Measurements from ENCODE around the gene SF1.

The SF1 gene

GRCh38 chr11:64799256-64799622 lies 20.9 kb upstream of the SF1 start:
- ChIA-PET CTCF (interaction anchor here (0.9 to 3.4 kb wide), 2 partner anchors 11 to 198 kb away, joined by 3 to 13 read pairs; partner anchors contain the start of gene BATF2), POLR2A (no interaction called here)
- H3K4me3 ChIP-seq (ENCODE audit: low read depth, low read length): no peak overlapping the region
- no peak for DNase-seq (ENCODE audit: low read depth, low spot score)
- TF ChIP-seq, protein P1, sequence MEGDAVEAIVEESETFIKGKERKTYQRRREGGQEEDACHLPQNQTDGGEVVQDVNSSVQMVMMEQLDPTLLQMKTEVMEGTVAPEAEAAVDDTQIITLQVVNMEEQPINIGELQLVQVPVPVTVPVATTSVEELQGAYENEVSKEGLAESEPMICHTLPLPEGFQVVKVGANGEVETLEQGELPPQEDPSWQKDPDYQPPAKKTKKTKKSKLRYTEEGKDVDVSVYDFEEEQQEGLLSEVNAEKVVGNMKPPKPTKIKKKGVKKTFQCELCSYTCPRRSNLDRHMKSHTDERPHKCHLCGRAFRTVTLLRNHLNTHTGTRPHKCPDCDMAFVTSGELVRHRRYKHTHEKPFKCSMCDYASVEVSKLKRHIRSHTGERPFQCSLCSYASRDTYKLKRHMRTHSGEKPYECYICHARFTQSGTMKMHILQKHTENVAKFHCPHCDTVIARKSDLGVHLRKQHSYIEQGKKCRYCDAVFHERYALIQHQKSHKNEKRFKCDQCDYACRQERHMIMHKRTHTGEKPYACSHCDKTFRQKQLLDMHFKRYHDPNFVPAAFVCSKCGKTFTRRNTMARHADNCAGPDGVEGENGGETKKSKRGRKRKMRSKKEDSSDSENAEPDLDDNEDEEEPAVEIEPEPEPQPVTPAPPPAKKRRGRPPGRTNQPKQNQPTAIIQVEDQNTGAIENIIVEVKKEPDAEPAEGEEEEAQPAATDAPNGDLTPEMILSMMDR (IDR thresholded peaks at IDR 0.05; ENCODE audit: insufficient read depth, low read length, missing control alignments): no peak

GRCh38 chr11:64796757-64797541 lies 18.6 kb upstream of the SF1 start:
- DNase-seq (ENCODE audit: low read depth, low spot score): no peak
- ChIA-PET CTCF (interaction anchor here (1.2 to 3.4 kb wide), 3 partner anchors 8 to 15 kb away, joined by 3 to 13 read pairs (median 3); no protein-coding TSS in a partner anchor), POLR2A (interaction anchor here (0.9 kb wide), 1 partner anchor 18 kb away, joined by 3 read pairs; the partner anchor contains the start of gene SF1)
- no peak overlapping the region for H3K4me3 ChIP-seq (ENCODE audit: low read depth, low read length)
- TF ChIP-seq, protein P1 (IDR thresholded peaks at IDR 0.05; ENCODE audit: insufficient read depth, low read length, missing control alignments): no peak

GRCh38 chr11:64796047-64796756 lies 17.9 kb upstream of the SF1 start:
- POLR2A ChIA-PET: interaction anchor here (0.9 kb wide), 1 partner anchor 18 kb away, joined by 3 read pairs; the partner anchor contains the start of gene SF1
- TF ChIP-seq, protein P1 (IDR thresholded peaks at IDR 0.05; ENCODE audit: insufficient read depth, low read length, missing control alignments): no peak
- CTCF ChIA-PET: interaction anchor here (1.4 to 3.4 kb wide), 2 partner anchors 8 to 15 kb away, joined by 3 to 13 read pairs; no protein-coding TSS in a partner anchor
- H3K4me3 ChIP-seq (ENCODE audit: low read depth, low read length): no peak overlapping the region
- no peak for DNase-seq (ENCODE audit: low read depth, low spot score)

DNA sequence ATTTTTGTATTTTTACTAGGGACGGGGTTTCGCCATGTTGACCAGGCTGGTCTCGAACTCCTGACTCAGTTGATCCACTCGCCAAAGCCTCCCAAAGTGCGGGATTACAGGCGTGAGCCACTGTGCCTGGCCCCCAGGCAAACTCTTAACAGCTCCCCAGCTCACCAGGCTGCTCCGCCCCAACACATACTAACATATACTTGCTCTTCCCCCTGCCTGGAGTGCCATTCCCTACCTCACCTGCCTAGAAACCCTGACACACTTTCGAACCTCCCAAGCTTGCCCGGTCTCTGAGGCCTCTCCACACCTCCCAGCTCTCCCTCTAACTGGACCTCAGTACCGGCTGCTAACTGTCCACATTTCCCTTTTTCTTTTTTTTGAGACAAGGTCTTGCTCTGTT lies 16.2 kb upstream of the SF1 start:
- DNase-seq (ENCODE audit: low read depth, low spot score): no peak
- TF ChIP-seq, protein P1 (IDR thresholded peaks at IDR 0.05; ENCODE audit: insufficient read depth, low read length, missing control alignments): no peak
- no peak overlapping the region for H3K4me3 ChIP-seq (ENCODE audit: low read depth, low read length)
- POLR2A ChIA-PET: interaction anchor here (0.7 kb wide), 1 partner anchor 334 kb away, joined by 3 read pairs; no protein-coding TSS in a partner anchor
- CTCF ChIA-PET: interaction anchor here (1.4 kb wide), 2 partner anchors 9 to 15 kb away, joined by 4 to 5 read pairs; no protein-coding TSS in a partner anchor

DNA sequence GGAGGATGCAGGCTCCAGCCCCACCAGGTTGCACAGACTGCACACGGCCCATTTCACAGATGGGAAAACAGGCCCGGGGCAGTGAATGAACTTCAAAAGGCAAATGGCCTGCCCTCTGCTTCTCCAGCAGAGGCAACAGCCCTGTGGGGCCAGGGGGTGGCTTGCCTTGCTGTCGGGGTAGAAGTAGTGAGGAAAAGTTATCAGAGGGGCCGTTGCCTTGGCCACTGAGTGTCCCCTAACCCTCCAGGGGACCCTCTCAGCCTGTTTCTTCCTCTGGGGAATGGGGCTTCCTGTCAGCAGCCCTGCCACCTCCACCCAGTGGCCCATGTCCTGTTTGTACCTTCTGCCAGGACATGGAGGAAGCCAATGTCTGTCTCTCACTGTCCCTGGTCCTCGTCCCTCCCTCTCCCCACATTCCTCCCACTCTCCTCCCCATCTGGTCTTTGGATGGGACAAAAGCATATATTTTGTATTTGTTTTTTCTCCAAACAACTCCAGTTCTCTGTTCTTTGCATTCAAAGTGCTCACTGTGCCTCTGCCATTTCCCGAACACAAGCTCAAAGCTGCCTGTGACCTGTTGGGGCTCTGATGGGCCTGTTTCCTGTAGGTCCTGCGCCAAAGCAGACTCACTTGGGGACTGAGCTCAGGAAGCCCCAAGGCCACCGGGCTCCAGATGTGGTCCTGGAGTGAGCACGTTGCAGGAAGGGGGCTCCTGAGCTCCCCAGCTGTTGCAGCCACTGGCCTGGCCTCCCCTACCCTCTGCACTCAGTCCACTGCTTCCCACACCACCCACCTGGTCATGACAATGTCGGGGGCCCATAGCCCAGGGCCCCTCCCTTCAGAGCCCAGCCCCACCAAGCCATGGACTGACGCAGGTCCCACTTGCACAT lies 15.2 kb upstream of the SF1 start:
- TF ChIP-seq, protein P1 (IDR thresholded peaks at IDR 0.05; ENCODE audit: insufficient read depth, low read length, missing control alignments): no peak
- no peak for DNase-seq (ENCODE audit: low read depth, low spot score)
- POLR2A ChIA-PET: interaction anchor here (1.1 kb wide), 1 partner anchor 11 kb away, joined by 5 read pairs; no protein-coding TSS in a partner anchor
- H3K4me3 ChIP-seq (ENCODE audit: low read depth, low read length): no peak overlapping the region
- CTCF ChIA-PET: interaction anchor here (0.9 to 1.4 kb wide), 3 partner anchors 8 to 14 kb away, joined by 4 to 5 read pairs (median 4); partner anchors contain the start of gene MAP4K2
